Thyroid gland (tissue), 4 donors: Measurements from ENCODE around the gene ARHGAP15. TPM values are rescaled to one million over a fixed set of nuclear protein-coding genes. Genes with fewer than 3 reads are reported as not detected.

Source experiments
- DNase-seq, 2 donors: peaks; one replicate each; pipeline ENCODE4 v3.0.0-alpha.2; 2019
- H3K27ac ChIP-seq, 3 donors: fragments of 200-600 bp; sonication (generic); 1 replicate in 2 of 3; 2 replicates in 1 of 3; pipeline ENCODE4 v1.5.1; 2016 to 2019; ENCODE audit warnings: mild to moderate bottlenecking in 1 of 3, moderate library complexity in 1 of 3
- H3K27me3 ChIP-seq: fragments of 200-600 bp; sonication (generic); one replicate; pipeline ENCODE4 v1.5.1; 2019
- H3K36me3 ChIP-seq, 2 donors: fragments of 200-600 bp; sonication (generic); one replicate each; pipeline ENCODE4 v1.5.1; 2016 to 2019
- H3K4me1 ChIP-seq, 2 donors: fragments of 200-600 bp; sonication (generic); one replicate each; pipeline ENCODE4 v1.5.1; 2017 to 2019
- H3K4me3 ChIP-seq, 3 donors: fragments of 200-600 bp; sonication (generic); replicated peaks in 1 of 3; 1 replicate in 2 of 3; 2 replicates in 1 of 3; pipeline ENCODE4 v1.5.1; 2016; ENCODE audit warnings: mild to moderate bottlenecking in 1 of 3
- H3K9me3 ChIP-seq: fragments of 200-600 bp; sonication (generic); one replicate; pipeline ENCODE4 v1.5.1; 2017
- CTCF ChIP-seq, 6 experiments: fragments of 200-600 bp in 3 of 6; fragments of 450-650 bp in 3 of 6; sonication (generic) in 3 of 6; IDR thresholded peaks; one replicate each; pipeline ENCODE4 v1.5.1; 2016 to 2019; ENCODE audit warnings: antibody characterized with exemption in 6 of 6, mild to moderate bottlenecking in 2 of 6, inconsistent platforms in 1 of 6, moderate library complexity in 1 of 6
- POLR2A ChIP-seq, 2 donors: fragments of 450-650 bp; IDR thresholded peaks; one replicate each; pipeline ENCODE4 v1.6.1; 2017; ENCODE audit warnings: antibody characterized with exemption in 2 of 2, mild to moderate bottlenecking in 2 of 2, moderate library complexity in 1 of 2
- WGBS, 2 donors: methylation state at CpG; one replicate each; pipeline ENCODE4 v1.1.5; 2017; 5-methylcytosine and 5-hydroxymethylcytosine counted together
- intact Hi-C: fragments of 100-400 bp; cut with DNase I; formaldehyde crosslinking; loops from one replicate; pipeline ENCODE4 v1.15.1; 2023
- total RNA-seq, 4 donors: library from RNA; depleted of rRNA; stranded (reverse); fragments of >200 nt; gene quantifications; one replicate each; pipeline ENCODE4 v1.2.3, GENCODE V29; 2016

Gene ARHGAP15
- total RNA-seq, 4 donors from 2014 or later, result 9.8 to 24.4 (median 11.9) TPM

GRCh38 chr2:143392358-143392757, 263.1 kb downstream of the ARHGAP15 start:
- Histone ChIP-seq H3K9me3 (no peaks in the 10 kb centered on the region), H3K36me3 (no peaks in the 10 kb centered on the region), H3K27ac (no peak overlapping the region), H3K27me3 (no peaks in the 10 kb centered on the region), H3K4me3 (no peak overlapping the region), H3K4me1 (no peaks in the 10 kb centered on the region)
- no peak for DNase-seq
- TF ChIP-seq CTCF (IDR thresholded peaks at IDR 0.05) (no peak), POLR2A (IDR thresholded peaks at IDR 0.05) (no peak)
- intact Hi-C loops, result no loop called here

GRCh38 chr2:143394062-143394461, 264.8 kb downstream of the ARHGAP15 start:
- whole genome bisulfite sequencing, 2 donors, result 96 to 99% methylated on average over 2 of the region's 2 CpGs
- DNase-seq, result no peak

GRCh38 chr2:143397884-143398614, 268.8 kb downstream of the ARHGAP15 start:
- no peak overlapping the region for H3K27ac ChIP-seq
- H3K9me3 ChIP-seq, result no peaks in the 10 kb centered on the region
- H3K4me3 ChIP-seq, result no peak overlapping the region
- H3K27me3 ChIP-seq, result no peaks in the 10 kb centered on the region
- 77 to 83% methylated on average over 3 of the region's 3 CpGs for WGBS, 2 donors
- no peaks in the 10 kb centered on the region for H3K4me1 ChIP-seq
- intact Hi-C loops, result no loop called here
- TF ChIP-seq CTCF (IDR thresholded peaks at IDR 0.05) (no peak), POLR2A (IDR thresholded peaks at IDR 0.05) (no peak)
- no peaks in the 10 kb centered on the region for H3K36me3 ChIP-seq
- DNase-seq, result no peak

More at GRCh38 chr2:143394062-143394461, 264.8 kb downstream of the ARHGAP15 start:
- H3K4me1 ChIP-seq, result no peaks in the 10 kb centered on the region
- TF ChIP-seq POLR2A (IDR thresholded peaks at IDR 0.05) (no peak), CTCF (IDR thresholded peaks at IDR 0.05) (no peak)
- no peaks in the 10 kb centered on the region for H3K36me3 ChIP-seq
- no peak overlapping the region for H3K27ac ChIP-seq
- H3K9me3 ChIP-seq, result no peaks in the 10 kb centered on the region
- H3K4me3 ChIP-seq, result no peak overlapping the region
- intact Hi-C loops, result no loop called here
- no peaks in the 10 kb centered on the region for H3K27me3 ChIP-seq

- Histone ChIP-seq H3K4me1 (no peaks in the 10 kb centered on the region), H3K36me3 (no peaks in the 10 kb centered on the region), H3K27me3 (no peaks in the 10 kb centered on the region), H3K9me3 (no peaks in the 10 kb centered on the region), H3K4me3 (no peak overlapping the region), H3K27ac (no peak overlapping the region)
- TF ChIP-seq POLR2A (IDR thresholded peaks at IDR 0.05) (no peak), CTCF (IDR thresholded peaks at IDR 0.05) (no peak)
- WGBS, 2 donors, result 66 to 83% methylated on average over 2 of the region's 2 CpGs
- DNase-seq, result no peak
- intact Hi-C loops, result no loop called here
These were observed 269.6 kb downstream of the ARHGAP15 start for GRCh38 chr2:143398781-143399180.

- TF ChIP-seq POLR2A (IDR thresholded peaks at IDR 0.05), result no peak
- no peak for TF ChIP-seq CTCF (IDR thresholded peaks at IDR 0.05)
- no peak for DNase-seq
- Histone ChIP-seq H3K9me3 (no peaks in the 10 kb centered on the region), H3K36me3 (no peaks in the 10 kb centered on the region), H3K27ac (no peak overlapping the region), H3K4me3 (no peak overlapping the region), H3K27me3 (no peaks in the 10 kb centered on the region), H3K4me1 (no peaks in the 10 kb centered on the region)
- 41 to 44% methylated on average over 2 of the region's 2 CpGs for WGBS, 2 donors
- intact Hi-C loops, result no loop called here
These were observed 270.4 kb downstream of the ARHGAP15 start for GRCh38 chr2:143399631-143400069.
